ENCODE measurements around the gene SEZ6. TPM values are rescaled to one million over a fixed set of nuclear protein-coding genes. Genes with fewer than 3 reads are reported as not detected.

SEZ6 gene
- total and polyA plus RNA-seq, 10 donors, result 0.88 TPM; not detected in 9

GRCh38 chr17:29046473-29046839 lies 40.6 kb upstream of the SEZ6 start:
- Histone ChIP-seq H3K36me3 (no peaks in the 10 kb centered on the region), H3K9me3 (no peaks in the 10 kb centered on the region), H3K27ac (no peak overlapping the region), H3K4me1 (peaks cover 14 to 40% (median 23%) of the 10 kb centered on the region in 6 donors), H3K4me3 (no peak overlapping the region), H3K27me3 (replicated peaks in 1 of 7) (no peaks in the 10 kb centered on the region)
- DNase-seq, result no peak
- 71 to 87% (median 83%) methylated on average over 5 of the region's 5 CpGs for WGBS, 5 donors
- intact Hi-C loops (cut with DNase I; ENCODE audit: low total_unique reads), result no loop called here
- TF ChIP-seq POLR2AphosphoS5 (IDR thresholded peaks at IDR 0.05) (no peak), CTCF (IDR thresholded peaks at IDR 0.05 in 8 of 11, conservative IDR thresholded peaks at IDR 0.05 in 3 of 11) (no peak), POLR2A (IDR thresholded peaks at IDR 0.05) (no peak)

GRCh38 chr17:29045734-29046472 lies 40.1 kb upstream of the SEZ6 start:
- no peaks in the 10 kb centered on the region for H3K27me3 ChIP-seq (replicated peaks in 1 of 7)
- intact Hi-C loops (cut with DNase I; ENCODE audit: low total_unique reads), result no loop called here
- 58 to 73% (median 71%) methylated on average over 7 of the region's 7 CpGs for WGBS, 5 donors
- peaks cover 14 to 40% (median 23%) of the 10 kb centered on the region in 6 donors for H3K4me1 ChIP-seq
- DNase-seq, result no peak
- H3K9me3 ChIP-seq, result no peaks in the 10 kb centered on the region
- H3K27ac ChIP-seq, result no peak overlapping the region
- no peak overlapping the region for H3K4me3 ChIP-seq
- no peaks in the 10 kb centered on the region for H3K36me3 ChIP-seq
- TF ChIP-seq POLR2AphosphoS5 (IDR thresholded peaks at IDR 0.05) (no peak), CTCF (IDR thresholded peaks at IDR 0.05 in 8 of 11, conservative IDR thresholded peaks at IDR 0.05 in 3 of 11) (no peak), POLR2A (IDR thresholded peaks at IDR 0.05) (no peak)

- intact Hi-C loops (cut with DNase I; ENCODE audit: low total_unique reads), result no loop called here
- H3K27me3 ChIP-seq (replicated peaks in 1 of 7), result no peaks in the 10 kb centered on the region
- TF ChIP-seq POLR2A (IDR thresholded peaks at IDR 0.05) (no peak), CTCF (IDR thresholded peaks at IDR 0.05 in 8 of 11, conservative IDR thresholded peaks at IDR 0.05 in 3 of 11) (no peak), POLR2AphosphoS5 (IDR thresholded peaks at IDR 0.05) (no peak)
- peaks cover 14 to 40% (median 23%) of the 10 kb centered on the region in 6 donors for H3K4me1 ChIP-seq
- H3K9me3 ChIP-seq, result no peaks in the 10 kb centered on the region
- WGBS, 5 donors, result 91 to 97% (median 94%) methylated on average over 4 of the region's 4 CpGs
- no peak overlapping the region for H3K27ac ChIP-seq
- H3K36me3 ChIP-seq, result no peaks in the 10 kb centered on the region
- no peak overlapping the region for H3K4me3 ChIP-seq
- no peak for DNase-seq
Observed at GRCh38 chr17:29045026-29045425, 39.2 kb upstream of the SEZ6 start.

- no peak overlapping the region for H3K4me3 ChIP-seq
- peak overlapping the region in 5 of 8 donors; percentile 22 to 74 (median 59) for H3K27ac ChIP-seq
- 58 to 79% (median 65%) methylated on average over 3 of the region's 3 CpGs for WGBS, 5 donors
- no peak for DNase-seq
- peaks cover 14 to 40% (median 23%) of the 10 kb centered on the region in 6 donors for H3K4me1 ChIP-seq
- no peaks in the 10 kb centered on the region for H3K27me3 ChIP-seq (replicated peaks in 1 of 7)
- H3K36me3 ChIP-seq, result no peaks in the 10 kb centered on the region
- intact Hi-C loops (cut with DNase I; ENCODE audit: low total_unique reads), result no loop called here
- TF ChIP-seq POLR2A (IDR thresholded peaks at IDR 0.05) (no peak), POLR2AphosphoS5 (IDR thresholded peaks at IDR 0.05) (no peak), CTCF (IDR thresholded peaks at IDR 0.05 in 8 of 11, conservative IDR thresholded peaks at IDR 0.05 in 3 of 11) (no peak)
- no peaks in the 10 kb centered on the region for H3K9me3 ChIP-seq
Observed at GRCh38 chr17:29043539-29044145, 37.8 kb upstream of the SEZ6 start.

Measured in spleen (tissue), 11 donors.